Heart right ventricle (tissue), 16 donors: ENCODE data around the gene OR52H1. TPM values are rescaled to one million over a fixed set of nuclear protein-coding genes. Genes with fewer than 3 reads are reported as not detected.

Experiments
- ATAC-seq, 8 donors: fragments of 200-7000 bp; cut with Tn5 transposase; one replicate each; pipeline ENCODE4 v1.9.1; 2020; ENCODE audit warnings: mild to moderate bottlenecking in 8 of 8, moderate library complexity in 8 of 8, moderate number of reproducible peaks in 1 of 8
- DNase-seq, 2 donors: peaks; one replicate each; pipeline ENCODE4 v3.0.0-alpha.2; 2020
- H3K27ac ChIP-seq, 10 donors: fragments of 200-600 bp; sonication (generic) in 2 of 10; one replicate each; pipeline versions ENCODE4 v1.5.0 to v1.8.0; 2020 to 2022; ENCODE audit warnings: mild to moderate bottlenecking in 3 of 10
- H3K27me3 ChIP-seq, 7 donors: fragments of 200-600 bp; one replicate each; pipeline ENCODE4 v1.8.0; 2021 to 2022; ENCODE audit warnings: mild to moderate bottlenecking in 2 of 7
- H3K36me3 ChIP-seq, 9 donors: fragments of 200-600 bp; sonication (generic) in 1 of 9; one replicate each; pipeline versions ENCODE4 v1.5.0 to v1.8.0; 2020 to 2022; ENCODE audit warnings: mild to moderate bottlenecking in 2 of 9
- H3K4me1 ChIP-seq, 9 donors: fragments of 200-600 bp; sonication (generic) in 1 of 9; one replicate each; pipeline versions ENCODE4 v1.5.0 to v1.8.0; 2020 to 2022; ENCODE audit warnings: mild to moderate bottlenecking in 4 of 9
- H3K4me3 ChIP-seq, 10 donors: fragments of 200-600 bp; sonication (generic) in 2 of 10; one replicate each; pipeline versions ENCODE4 v1.5.0 to v1.8.0; 2020 to 2022; ENCODE audit warnings: mild to moderate bottlenecking in 7 of 10, moderate library complexity in 2 of 10
- H3K9me3 ChIP-seq, 11 donors: fragments of 200-600 bp in 10 of 11; sonication (generic) in 2 of 11; one replicate each; pipeline versions ENCODE4 v1.5.0 to v1.8.0; 2013 to 2022; ENCODE audit warnings: mild to moderate bottlenecking in 2 of 11, control low read depth in 1 of 11, moderate library complexity in 1 of 11
- CTCF ChIP-seq, 9 donors: fragments of 200-600 bp; sonication (generic) in 2 of 9; IDR thresholded peaks; one replicate each; pipeline versions ENCODE4 v1.5.0 to v1.8.0; 2021 to 2022; ENCODE audit warnings: antibody characterized with exemption in 9 of 9, mild to moderate bottlenecking in 5 of 9, moderate library complexity in 1 of 9
- WGBS, 2 donors: extraction: QIAGEN DNeasy Blood & Tissue Kit; methylation state at CpG; one replicate each; pipeline ENCODE4 v1.1.7; 2013; ENCODE audit warnings: inconsistent platforms in 1 of 2; 5-methylcytosine and 5-hydroxymethylcytosine counted together
- intact Hi-C, 10 donors: fragments of 100-400 bp; cut with DNase I; formaldehyde crosslinking; loops; one replicate each; pipeline versions ENCODE4 v1.11.1 to v1.14.2; 2022
- polyA plus RNA-seq, 2 donors: library from polyadenylated mRNA; stranded (reverse); fragments of 200-250 nt; gene quantifications; one replicate each; pipeline ENCODE4 v1.2.3, GENCODE V29; 2013
- total RNA-seq, 10 donors: library from RNA; stranded (reverse); fragmentation: NEBNext Ultra II Directional in 3 of 10; extraction: Animal tissue kit (Norgen Biotek cat#: 25700) in 3 of 10; gene quantifications; one replicate each; pipeline versions ENCODE4 v1.2.1 to v1.2.4, GENCODE V29; 2021 to 2023
- donor health status: Arrhythmogenic right ventricular cardiomyopathy.
- donor health status: ischemic (EF 13 %, LVEDD 7.1; RV severe dilation, severe dysfunction).
- donor health status: healthy with polysubstance abuse.
- donor health status: DM: no; HTN: yes; CAD: no.
- donor health status: DM: no; HTN: no; CAD: no.
- donor health status: ischemic (EF 25% LVEDD 6.9; RV normal size, moderate dysfunction).
- donor health status: ischemic (EF 25% LVEDD 5.7; RV mildly dilated, moderate dysfunction).
- donor health status: healthy.
- donor health status: DM: yes; HTN: yes; CAD: no.
- donor health status: Ischemic cardiomyopathy.
- donor health status: ischemic (EF 35%, LVEDD 5.7; RV mildly dilated, moderate dysfunction).
- donor health status: nonischemic (EF 11% LVEDD 7.7; RV severe dilation, severe dysfunction).
- donor health status: DM: yes; HTN: yes; CAD: no.
- donor health status: PGD.
- donor health status: ischemic (EF 29% LVEDD 5.4; RV normal size, mild dysfunction).
- donor health status: nonischemic (EF 23%, LVEDD 6.1; RV moderate dilation, normal function).

OR52H1 gene
- total and polyA plus RNA-seq, 12 donors, result not detected

GRCh38 chr11:5527716-5528115 is 20.6 kb downstream of the OR52H1 start:
- no peak for TF ChIP-seq CTCF (IDR thresholded peaks at IDR 0.05)
- WGBS, 2 donors, result 92 to 96% methylated on average over 5 of the region's 5 CpGs

DNA sequence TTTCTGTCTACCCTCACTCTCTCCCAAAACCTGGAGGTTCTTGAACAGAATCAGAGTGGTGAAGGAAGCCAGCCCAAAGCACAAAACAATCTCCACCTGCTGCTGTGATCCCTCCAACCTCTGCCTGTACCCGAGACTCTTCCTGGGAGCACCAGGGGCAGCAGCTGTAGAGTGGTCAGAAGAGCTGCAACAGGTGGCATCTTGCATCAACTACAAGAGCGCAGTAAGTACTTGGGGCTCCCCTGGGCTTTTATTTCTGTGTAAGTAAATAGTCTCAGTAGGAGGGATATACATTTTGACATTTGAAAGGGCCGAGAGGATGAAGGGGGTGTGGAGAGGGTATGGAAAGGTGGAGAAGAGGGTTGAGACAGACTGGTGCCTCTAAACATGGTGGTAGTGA is 23.6 kb downstream of the OR52H1 start:
- Histone ChIP-seq H3K9me3 (no peaks in the 10 kb centered on the region), H3K4me3 (no peak overlapping the region), H3K4me1 (peaks cover 0 to 17% (median 0%) of the 10 kb centered on the region in 9 donors), H3K27ac (no peak overlapping the region), H3K27me3 (peaks cover 0 to 4% (median 0%) of the 10 kb centered on the region in 7 donors), H3K36me3 (no peaks in the 10 kb centered on the region)
- ATAC-seq (no peak), DNase-seq (no peak)
- intact Hi-C loops, result no loop called here
- WGBS, 2 donors, result 69 to 74% methylated on average over 3 of the region's 3 CpGs
- no peak for TF ChIP-seq CTCF (IDR thresholded peaks at IDR 0.05)

More at GRCh38 chr11:5527716-5528115, 20.6 kb downstream of the OR52H1 start:
- Histone ChIP-seq H3K4me1 (peaks cover 0 to 17% (median 0%) of the 10 kb centered on the region in 9 donors), H3K36me3 (no peaks in the 10 kb centered on the region), H3K4me3 (no peak overlapping the region), H3K9me3 (no peaks in the 10 kb centered on the region), H3K27me3 (peaks cover 0 to 4% (median 0%) of the 10 kb centered on the region in 7 donors), H3K27ac (peak overlapping the region in 1 of 10 donors; percentile 24)
- ATAC-seq (no peak), DNase-seq (no peak)
- intact Hi-C loops, result no loop called here

DNA sequence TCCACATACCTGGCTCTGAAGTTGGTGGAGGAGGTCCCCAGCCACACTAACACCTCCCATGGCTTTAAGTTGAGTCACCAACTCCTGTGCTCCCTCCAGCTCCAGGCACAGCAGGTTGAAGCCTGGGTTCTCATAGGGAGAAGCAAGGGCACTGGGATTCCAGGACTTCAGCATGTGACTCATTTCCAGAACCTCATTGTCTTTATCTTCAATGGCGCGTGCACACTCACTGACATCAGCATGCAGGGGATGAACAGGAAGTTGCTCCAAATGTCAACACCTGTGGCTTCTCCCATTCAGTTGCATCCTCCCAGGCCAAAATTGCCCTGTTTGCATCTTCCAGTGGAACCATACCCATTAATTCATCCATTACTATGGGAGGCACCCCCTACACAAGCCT is 26.0 kb downstream of the OR52H1 start:
- no peak for TF ChIP-seq CTCF (IDR thresholded peaks at IDR 0.05)
- Histone ChIP-seq H3K27me3 (peaks cover 0 to 4% (median 0%) of the 10 kb centered on the region in 7 donors), H3K4me1 (no peaks in the 10 kb centered on the region), H3K27ac (no peak overlapping the region), H3K4me3 (no peak overlapping the region), H3K9me3 (no peaks in the 10 kb centered on the region), H3K36me3 (no peaks in the 10 kb centered on the region)
- intact Hi-C loops, result no loop called here
- ATAC-seq, result no peak
- WGBS, 2 donors, result 65 to 78% methylated on average over 2 of the region's 2 CpGs
- no peak for DNase-seq

DNA sequence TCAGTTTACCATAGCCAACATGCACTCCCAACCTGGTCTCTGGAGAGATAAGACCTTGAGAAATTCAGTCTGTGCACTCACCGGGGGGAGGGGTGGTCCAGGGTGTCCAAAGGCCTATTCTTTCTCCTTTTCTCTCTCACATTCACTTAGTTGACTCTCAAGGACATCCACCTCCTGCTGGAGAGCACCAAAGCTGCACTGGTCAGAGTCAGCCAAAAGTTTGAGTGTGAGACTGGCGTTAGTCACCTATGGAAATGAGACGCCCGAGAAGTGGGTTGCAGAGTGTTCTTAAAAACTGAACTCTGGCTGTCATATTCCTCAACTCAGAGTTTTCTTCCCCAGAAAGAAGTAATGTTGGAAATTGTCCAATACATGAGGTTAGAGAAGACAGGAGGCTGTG is 26.8 kb downstream of the OR52H1 start:
- no peak for TF ChIP-seq CTCF (IDR thresholded peaks at IDR 0.05)
- Histone ChIP-seq H3K36me3 (no peaks in the 10 kb centered on the region), H3K27me3 (peaks cover 0 to 4% (median 0%) of the 10 kb centered on the region in 7 donors), H3K27ac (no peak overlapping the region), H3K4me3 (no peak overlapping the region), H3K9me3 (no peaks in the 10 kb centered on the region), H3K4me1 (no peaks in the 10 kb centered on the region)
- intact Hi-C loops, result no loop called here
- ATAC-seq (no peak), DNase-seq (no peak)
- 91 to 94% methylated on average over 4 of the region's 4 CpGs for WGBS, 2 donors
